Activated naive CD4-positive, alpha-beta T cell treated with anti-CD3 and anti-CD28 coated beads, Interleukin-2, amount 50 U/mL, for 72 hours (primary cell): ENCODE results near the gene S100A6. TPM values are rescaled to one million over a fixed set of nuclear protein-coding genes. Genes with fewer than 3 reads are reported as not detected.

Experiments
- ATAC-seq, 2 donors: fragments of 150-1000 bp; cut with Tn5 transposase; 2 replicates each; pipeline ENCODE4 v1.10.0; 2021; ENCODE audit warnings: mild to moderate bottlenecking in 2 of 2, moderate library complexity in 2 of 2
- DNase-seq, 2 donors: peaks; one replicate each; pipeline ENCODE4 v3.0.0; 2021 to 2022; ENCODE audit warnings: low spot score in 2 of 2
- H3K27ac Mint-ChIP-seq, 2 donors: one replicate each; pipeline ENCODE4 v1.8.0; 2022; ENCODE audit warnings: mild to moderate bottlenecking in 2 of 2, mixed read lengths in 2 of 2
- H3K36me3 Mint-ChIP-seq, 2 donors: one replicate each; pipeline ENCODE4 v1.8.0; 2022; ENCODE audit warnings: mixed read lengths in 2 of 2
- H3K9me3 Mint-ChIP-seq, 2 donors: one replicate each; pipeline ENCODE4 v1.8.0; 2022; ENCODE audit warnings: mixed read lengths in 2 of 2
- total RNA-seq, 2 donors: library from RNA; stranded (reverse); gene quantifications; one replicate each; pipeline ENCODE4 v1.2.3, GENCODE V29; 2022

Gene S100A6
- total RNA-seq, 2 donors from 2014 or later: 260 to 445 TPM

- ATAC-seq: peak in 1 of 2 donors; percentile 13
- Mint-ChIP-seq H3K36me3 (peaks cover 17 to 31% of the 10 kb centered on the region in 2 donors), H3K27ac (peak within 1 kb of the TSS; percentile 73 to 80), H3K9me3 (peaks cover 0 to 5% of the 10 kb centered on the region in 2 donors)
- DNase-seq: no peak
Observed at GRCh38 chr1:153540394-153541361, 4.9 kb upstream of the S100A6 start, which contains the start of gene S100A5. Gene S100A5 (minus strand): TSS chr1:153540934. CDS start chr1:153540191, 743 bp downstream.

- DNase-seq (no peak), ATAC-seq (no peak)
- H3K27ac Mint-ChIP-seq: peak overlapping the region; percentile 73 to 80
- H3K9me3 Mint-ChIP-seq: peaks cover 0 to 5% of the 10 kb centered on the region in 2 donors
- H3K36me3 Mint-ChIP-seq: peaks cover 17 to 31% of the 10 kb centered on the region in 2 donors
Observed at GRCh38 chr1:153539395-153540093, 3.8 kb upstream of the S100A6 start.

- peaks cover 0 to 5% of the 10 kb centered on the region in 2 donors for H3K9me3 Mint-ChIP-seq
- DNase-seq (no peak), ATAC-seq (no peak)
- peaks cover 12 to 29% of the 10 kb centered on the region in 2 donors for H3K36me3 Mint-ChIP-seq
- no peak overlapping the region for H3K27ac Mint-ChIP-seq
Observed at GRCh38 chr1:153538315-153538821, 2.6 kb upstream of the S100A6 start.

- Mint-ChIP-seq H3K9me3 (peaks cover 0 to 5% of the 10 kb centered on the region in 2 donors), H3K27ac (peak overlapping the region in 1 of 2 donors; percentile 91), H3K36me3 (peaks cover 12 to 21% of the 10 kb centered on the region in 2 donors)
- ATAC-seq: no peak
- DNase-seq: no peak
Observed at GRCh38 chr1:153537376-153537730, 1.6 kb upstream of the S100A6 start.

GRCh38 chr1:153536671-153537375 lies 1.0 kb upstream of the S100A6 start:
- Mint-ChIP-seq H3K36me3 (peaks cover 12 to 21% of the 10 kb centered on the region in 2 donors), H3K9me3 (peaks cover 0 to 5% of the 10 kb centered on the region in 2 donors), H3K27ac (peak overlapping the region; percentile 91 to 99)
- ATAC-seq (no peak), DNase-seq (no peak)

GRCh38 chr1:153536012-153536670 lies 350 bp upstream of the S100A6 start:
- H3K36me3 Mint-ChIP-seq: peaks cover 12 to 21% of the 10 kb centered on the region in 2 donors
- H3K27ac Mint-ChIP-seq: peak overlapping the region; percentile 91 to 99
- DNase-seq (peak; percentile 70 to 88), ATAC-seq (peak; percentile 67 to 80)
- peaks cover 0 to 5% of the 10 kb centered on the region in 2 donors for H3K9me3 Mint-ChIP-seq

GRCh38 chr1:153534925-153535241 lies 908 bp downstream of the S100A6 start:
- ATAC-seq (no peak), DNase-seq (no peak)
- Mint-ChIP-seq H3K9me3 (no peaks in the 10 kb centered on the region), H3K36me3 (peaks cover 12 to 21% of the 10 kb centered on the region in 2 donors), H3K27ac (peak overlapping the region; percentile 91 to 93)

- Mint-ChIP-seq H3K36me3 (peaks cover 12 to 21% of the 10 kb centered on the region in 2 donors), H3K9me3 (no peaks in the 10 kb centered on the region), H3K27ac (peak overlapping the region; percentile 91 to 93)
- DNase-seq (no peak), ATAC-seq (no peak)
Observed at GRCh38 chr1:153534226-153534924, 1.4 kb downstream of the S100A6 start.

- peak overlapping the region; percentile 91 to 92 for H3K27ac Mint-ChIP-seq
- DNase-seq (no peak), ATAC-seq (peak in 1 of 2 donors; percentile 4)
- H3K9me3 Mint-ChIP-seq: no peaks in the 10 kb centered on the region
- peaks cover 12 to 21% of the 10 kb centered on the region in 2 donors for H3K36me3 Mint-ChIP-seq
Observed at GRCh38 chr1:153533689-153534201, 2.0 kb downstream of the S100A6 start.

GRCh38 chr1:153532769-153533599 lies 2.8 kb downstream of the S100A6 start:
- Mint-ChIP-seq H3K27ac (peak overlapping the region; percentile 91 to 96), H3K36me3 (peaks cover 12 to 21% of the 10 kb centered on the region in 2 donors), H3K9me3 (no peaks in the 10 kb centered on the region)
- DNase-seq: peak; percentile 77 to 85
- peak; percentile 11 to 50 for ATAC-seq

- ATAC-seq (peak; percentile 58 to 61), DNase-seq (peak in 1 of 2 donors; percentile 43)
- H3K27ac Mint-ChIP-seq: peak overlapping the region; percentile 91 to 96
- no peaks in the 10 kb centered on the region for H3K9me3 Mint-ChIP-seq
- peaks cover 12 to 21% of the 10 kb centered on the region in 2 donors for H3K36me3 Mint-ChIP-seq
Observed at GRCh38 chr1:153532181-153532580, 3.6 kb downstream of the S100A6 start.

- no peaks in the 10 kb centered on the region for H3K9me3 Mint-ChIP-seq
- peaks cover 12 to 21% of the 10 kb centered on the region in 2 donors for H3K36me3 Mint-ChIP-seq
- ATAC-seq (no peak), DNase-seq (no peak)
- H3K27ac Mint-ChIP-seq: peak overlapping the region; percentile 91 to 96
Observed at GRCh38 chr1:153531638-153532037, 4.2 kb downstream of the S100A6 start.

- no peak for DNase-seq
- H3K9me3 Mint-ChIP-seq: no peaks in the 10 kb centered on the region
- no peak for ATAC-seq
- no peak overlapping the region for H3K27ac Mint-ChIP-seq
- no peaks in the 10 kb centered on the region for H3K36me3 Mint-ChIP-seq
Observed at GRCh38 chr1:153527683-153528040, 8.1 kb downstream of the S100A6 start.

GRCh38 chr1:153527023-153527682 lies 8.6 kb downstream of the S100A6 start:
- ATAC-seq: no peak
- Mint-ChIP-seq H3K27ac (peak overlapping the region; percentile 46 to 66), H3K36me3 (no peaks in the 10 kb centered on the region), H3K9me3 (no peaks in the 10 kb centered on the region)
- DNase-seq: no peak
